Measurements from ENCODE around the gene SH2D3A.
"Not testable (repeated sequence)": the region's sequence is repeated elsewhere in the genome, so short reads cannot be mapped to it uniquely, and the experiment has no call there.

Gene SH2D3A

GRCh38 chr19:6762253-6762797 is 4.9 kb downstream of the SH2D3A start:
- not testable (repeated sequence) for FAIRE-seq; DNase-seq (ENCODE audit: insufficient read length, low spot score)

- peak; percentile 77 for FAIRE-seq
- no peak for DNase-seq (ENCODE audit: insufficient read length, low spot score)
Measured at GRCh38 chr19:6761053-6761676, 6.1 kb downstream of the SH2D3A start.

- FAIRE-seq: no peak
- no peak for DNase-seq (ENCODE audit: insufficient read length, low spot score)
Measured at GRCh38 chr19:6760606-6761005, 6.6 kb downstream of the SH2D3A start.

- DNase-seq (ENCODE audit: insufficient read length, low spot score) (no peak), FAIRE-seq (no peak)
Measured at GRCh38 chr19:6754653-6755463, 12.4 kb downstream of the SH2D3A start.

GRCh38 chr19:6754136-6754535 is 13.1 kb downstream of the SH2D3A start:
- no peak for DNase-seq (ENCODE audit: insufficient read length, low spot score)
- no peak for FAIRE-seq

- FAIRE-seq (peak; percentile 99), DNase-seq (ENCODE audit: insufficient read length, low spot score) (peak; percentile 99)
Measured at GRCh38 chr19:6753178-6754031, 13.8 kb downstream of the SH2D3A start.

GRCh38 chr19:6752256-6753177 is 14.7 kb downstream of the SH2D3A start:
- FAIRE-seq: no peak
- DNase-seq (ENCODE audit: insufficient read length, low spot score): no peak

GRCh38 chr19:6751189-6751588 is 16.0 kb downstream of the SH2D3A start:
- no peak for FAIRE-seq
- DNase-seq (ENCODE audit: insufficient read length, low spot score): no peak

- FAIRE-seq (no peak), DNase-seq (ENCODE audit: insufficient read length, low spot score) (no peak)
Measured at GRCh38 chr19:6750062-6750461, 17.2 kb downstream of the SH2D3A start.

- not testable (repeated sequence) for FAIRE-seq; DNase-seq (ENCODE audit: insufficient read length, low spot score)
Measured at GRCh38 chr19:6748543-6748942, 18.7 kb downstream of the SH2D3A start.

GRCh38 chr19:6745965-6746364 is 21.3 kb downstream of the SH2D3A start:
- DNase-seq (ENCODE audit: insufficient read length, low spot score): no peak
- FAIRE-seq: no peak

- FAIRE-seq (no peak), DNase-seq (ENCODE audit: insufficient read length, low spot score) (no peak)
Measured at GRCh38 chr19:6744381-6745301, 22.6 kb downstream of the SH2D3A start.

GRCh38 chr19:6743714-6744380 is 23.4 kb downstream of the SH2D3A start:
- DNase-seq (ENCODE audit: insufficient read length, low spot score): no peak
- FAIRE-seq: peak; percentile 26

- FAIRE-seq: no peak
- no peak for DNase-seq (ENCODE audit: insufficient read length, low spot score)
Measured at GRCh38 chr19:6743066-6743465, 24.2 kb downstream of the SH2D3A start.

GRCh38 chr19:6740589-6741343 is 26.5 kb downstream of the SH2D3A start:
- FAIRE-seq (peak; percentile 83), DNase-seq (ENCODE audit: insufficient read length, low spot score) (no peak)

- no peak for FAIRE-seq
- no peak for DNase-seq (ENCODE audit: insufficient read length, low spot score)
Measured at GRCh38 chr19:6739883-6740588, 27.2 kb downstream of the SH2D3A start.

GRCh38 chr19:6739390-6739882 is 27.8 kb downstream of the SH2D3A start, which contains the start of gene TRIP10:
TSS of gene TRIP10 (plus strand) at chr19:6739680. CDS start at chr19:6739762, 82 bp downstream.
- FAIRE-seq (peak; percentile 95), DNase-seq (ENCODE audit: insufficient read length, low spot score) (peak; percentile 74)
